GM19043 (cell line): Measurements from ENCODE around the gene TRIM74.
A peak's percentile ranks its signal among the peaks of the same experiment; 100 is the strongest.
"Not testable (repeated sequence)": the region's sequence is repeated elsewhere in the genome, so short reads cannot be mapped to it uniquely, and the experiment has no call there.

Experiments used
- ATAC-seq: cut with Tn5 transposase; IDR thresholded peaks from one replicate; pipeline ENCODE4 v1.9.1; 2021; ENCODE audit warnings: low read depth; ENCODE audit not compliant: unreplicated experiment

TRIM74 gene

DNA sequence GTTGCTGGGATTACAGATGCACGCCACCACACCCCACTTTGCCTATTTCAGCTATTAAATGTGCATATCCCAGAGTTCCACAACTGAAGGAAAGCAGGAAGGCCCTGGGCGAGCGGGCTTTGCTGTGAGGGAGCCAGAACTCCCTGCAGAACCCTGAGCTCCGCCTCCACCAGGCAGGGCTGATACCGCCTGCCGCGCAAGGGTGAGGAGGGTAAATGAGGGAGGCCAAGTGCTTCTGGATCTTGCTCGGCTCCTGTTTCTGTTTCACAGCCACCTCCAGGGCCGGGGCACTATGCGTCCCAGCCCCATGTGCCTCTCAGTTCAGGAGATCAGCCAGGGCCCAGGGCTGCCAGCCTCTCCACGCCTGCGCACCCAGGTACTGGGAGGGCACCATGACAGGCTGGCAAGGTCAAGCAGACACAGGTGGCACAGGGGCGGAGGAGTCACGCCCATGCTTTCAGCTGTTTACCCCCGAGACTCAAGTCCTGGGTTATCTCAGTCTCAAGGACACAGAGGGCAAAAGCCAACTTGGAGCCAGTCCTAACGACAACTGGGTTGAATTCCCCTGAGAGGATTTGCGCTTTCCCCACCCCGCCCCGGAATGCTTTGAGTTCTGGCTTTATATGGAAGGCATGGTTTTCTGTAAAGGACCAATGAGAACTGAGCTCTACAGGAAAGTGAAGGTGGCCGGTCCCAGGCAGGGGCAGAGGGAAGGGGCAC is 8.5 kb downstream of the TRIM74 start:
- ATAC-seq: not testable (repeated sequence)

DNA sequence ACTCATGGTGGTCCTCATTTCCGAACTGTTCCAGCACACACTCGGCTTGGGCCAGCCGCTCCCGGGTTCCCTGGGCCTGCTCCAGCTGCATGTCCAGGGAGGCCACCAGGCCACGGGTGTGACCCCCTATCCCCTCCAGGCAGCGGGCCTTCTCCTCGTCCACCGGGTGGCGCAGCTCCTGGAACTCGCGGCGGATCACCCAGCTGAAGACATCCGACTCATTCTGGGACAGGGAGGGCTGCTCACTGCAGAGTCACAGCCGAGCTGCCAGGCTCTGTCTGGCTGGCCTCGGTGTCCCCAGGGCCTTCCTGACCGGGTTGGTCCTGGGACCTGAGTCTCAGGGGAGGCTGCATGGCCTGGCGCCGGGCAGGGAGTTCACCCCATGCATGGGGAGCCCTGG is 9.2 kb downstream of the TRIM74 start:
- ATAC-seq: not testable (repeated sequence)

DNA sequence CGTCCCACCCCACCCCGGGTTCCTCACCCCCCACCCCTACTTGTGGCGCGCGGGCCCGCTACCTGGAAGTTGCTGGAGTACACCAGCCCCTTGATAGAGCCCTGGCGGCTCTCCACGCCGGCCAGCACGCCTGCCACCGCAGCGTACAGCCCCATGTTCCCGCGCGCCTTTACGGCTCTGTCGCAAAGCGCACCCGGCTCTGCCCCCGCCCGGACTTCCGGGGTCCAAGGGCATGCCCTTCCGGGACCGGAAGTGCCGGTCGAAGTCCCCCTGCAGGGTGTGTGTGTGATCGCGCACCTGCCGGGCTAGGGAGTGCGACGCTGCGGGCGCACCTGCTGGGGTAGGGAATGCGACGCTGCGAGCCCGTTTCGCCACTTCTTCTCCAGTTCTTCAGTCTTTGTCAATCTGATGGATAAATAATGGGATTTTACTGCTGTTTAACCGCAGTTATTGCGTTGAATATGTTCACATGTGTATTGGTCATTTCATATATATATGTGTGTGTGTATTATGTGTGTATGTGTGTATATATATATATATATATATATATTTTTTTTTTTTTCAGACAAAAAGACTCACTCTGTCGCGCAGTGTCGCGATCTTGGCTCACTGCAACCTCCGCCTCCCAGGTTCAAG is 14.6 kb downstream of the TRIM74 start:
- peak; percentile 89 for ATAC-seq

DNA sequence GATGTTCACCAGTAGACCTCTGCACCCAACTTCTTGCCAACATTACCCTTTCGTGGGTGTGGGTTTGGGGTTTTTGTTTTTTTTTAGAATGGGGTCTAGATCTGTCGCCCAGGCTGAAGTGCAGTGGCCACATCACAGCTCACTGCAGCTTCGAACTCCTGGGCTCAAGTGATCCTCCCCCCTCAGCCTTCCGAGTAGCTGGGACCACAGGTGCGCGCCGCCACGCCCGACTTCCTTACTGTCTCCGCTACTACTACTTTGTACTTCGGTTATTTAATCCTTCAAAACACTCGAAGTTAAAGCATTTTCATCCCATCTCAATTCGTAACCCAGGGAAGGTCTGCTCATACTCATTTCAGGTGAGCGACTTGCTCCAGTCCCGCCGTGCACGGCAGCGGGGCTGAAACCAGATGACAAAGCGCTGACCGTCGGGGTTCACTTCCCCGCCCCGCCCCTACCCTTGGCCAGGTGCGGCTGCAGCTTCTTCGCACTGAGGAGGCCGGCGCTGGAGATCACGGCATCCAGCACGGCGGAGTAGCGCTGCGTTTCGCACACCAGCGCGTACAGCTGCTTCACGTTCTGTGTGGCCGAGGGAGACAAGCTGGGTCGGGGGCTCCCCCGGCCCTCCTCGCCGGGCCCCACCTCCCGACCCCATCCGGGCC is 15.2 kb downstream of the TRIM74 start:
- peak; percentile 45 for ATAC-seq

DNA sequence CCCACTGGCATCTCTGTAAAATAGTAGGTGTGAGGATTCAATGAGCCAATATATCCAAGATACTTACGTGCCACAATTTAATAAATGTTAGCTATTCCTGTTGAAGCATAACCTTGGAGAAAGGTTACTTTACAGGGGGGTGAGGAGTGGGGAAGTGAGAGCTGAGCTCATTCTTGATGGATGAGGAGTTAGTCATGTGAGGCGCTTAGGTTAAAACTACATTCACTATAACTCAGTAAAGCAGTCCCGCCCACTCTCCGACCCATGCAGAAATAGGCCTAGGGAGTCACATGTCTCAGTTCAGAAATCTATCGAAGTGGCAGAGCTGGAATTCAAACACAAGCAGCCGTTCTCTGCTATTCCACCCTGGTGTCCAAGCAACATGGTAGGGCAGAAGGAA is 18.8 kb downstream of the TRIM74 start:
- ATAC-seq: not testable (repeated sequence)

GRCh38 chr7:72949686-72950085 is 19.6 kb downstream of the TRIM74 start:
- not testable (repeated sequence) for ATAC-seq

GRCh38 chr7:72949276-72949675 is 20.0 kb downstream of the TRIM74 start:
- not testable (repeated sequence) for ATAC-seq

DNA sequence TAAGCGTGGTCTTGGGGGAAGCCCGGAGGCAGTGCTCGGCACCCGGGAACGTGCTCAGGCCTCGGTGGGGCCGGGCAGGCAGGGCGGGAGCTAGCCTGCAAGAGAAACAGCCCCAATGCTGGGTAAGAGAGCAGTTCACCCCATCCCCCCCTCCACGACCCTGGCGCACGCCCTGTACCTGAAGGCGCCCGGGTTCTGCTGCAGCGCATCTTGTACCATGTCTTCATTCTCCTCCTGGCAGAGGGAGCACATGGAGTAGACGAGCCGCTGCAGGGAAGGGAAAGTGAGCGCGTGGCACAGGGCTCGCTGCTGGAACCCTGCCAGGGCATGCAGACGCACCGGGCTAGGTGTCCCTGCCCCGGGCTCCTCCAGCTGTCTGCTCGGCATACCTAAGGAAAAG is 20.6 kb downstream of the TRIM74 start:
- not testable (repeated sequence) for ATAC-seq

- not testable (repeated sequence) for ATAC-seq
Observed at GRCh38 chr7:72946130-72946745, 23.0 kb downstream of the TRIM74 start.

DNA sequence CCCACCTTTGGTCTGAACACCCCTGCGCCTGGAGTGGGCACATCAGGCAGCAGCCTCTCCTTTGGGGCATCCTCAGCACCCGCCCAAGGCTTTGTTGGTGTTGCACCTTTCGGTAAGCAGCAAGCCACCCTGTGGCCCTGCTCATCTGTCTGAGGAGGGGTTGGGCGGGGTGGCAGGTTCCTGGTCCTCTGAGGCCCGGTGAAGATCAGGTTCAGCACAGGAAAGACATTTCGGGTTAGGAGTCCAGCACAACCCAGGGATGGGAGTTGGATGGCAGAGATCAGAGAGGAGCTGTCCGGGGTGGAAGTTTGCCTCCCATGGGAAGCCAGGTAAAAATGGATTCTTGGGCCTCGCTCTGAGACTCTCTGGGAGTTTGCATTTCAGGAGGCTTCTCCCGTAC is 23.7 kb downstream of the TRIM74 start:
- not testable (repeated sequence) for ATAC-seq

DNA sequence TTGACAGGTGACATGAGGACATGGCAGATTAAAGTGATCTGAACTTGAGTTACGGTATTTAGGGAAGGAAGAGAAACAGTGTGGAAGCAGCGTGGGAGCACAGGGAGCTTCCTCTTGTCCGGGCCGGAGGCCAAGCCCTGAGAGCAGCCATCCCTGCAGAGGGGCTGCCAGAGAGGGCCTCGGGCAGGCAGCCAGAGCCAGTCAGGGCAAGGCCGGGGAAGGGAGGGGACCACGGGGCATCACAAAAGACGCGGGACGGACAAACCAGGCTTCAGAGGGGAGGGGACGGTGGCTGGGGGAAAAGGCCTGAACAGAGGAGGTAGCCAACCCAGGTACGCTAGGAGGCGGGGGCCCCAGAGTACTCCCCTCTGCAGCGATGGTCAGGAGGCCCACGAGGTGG is 24.3 kb downstream of the TRIM74 start:
- ATAC-seq: not testable (repeated sequence)

DNA sequence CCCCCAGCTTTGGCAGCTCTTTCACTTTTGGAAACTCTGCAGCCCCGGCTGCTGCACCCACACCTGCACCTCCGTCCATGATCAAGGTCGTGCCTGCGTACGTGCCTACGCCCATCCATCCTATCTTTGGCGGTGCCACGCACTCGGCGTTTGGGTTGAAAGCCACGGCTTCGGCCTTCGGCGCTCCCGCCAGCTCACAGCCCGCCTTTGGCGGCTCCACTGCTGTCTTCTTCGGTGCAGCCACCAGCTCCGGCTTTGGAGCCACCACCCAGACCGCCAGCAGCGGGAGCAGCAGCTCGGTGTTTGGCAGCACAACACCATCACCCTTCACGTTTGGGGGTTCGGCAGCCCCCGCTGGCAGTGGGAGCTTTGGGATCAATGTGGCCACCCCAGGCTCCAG is 26.3 kb downstream of the TRIM74 start:
- ATAC-seq: not testable (repeated sequence)

DNA sequence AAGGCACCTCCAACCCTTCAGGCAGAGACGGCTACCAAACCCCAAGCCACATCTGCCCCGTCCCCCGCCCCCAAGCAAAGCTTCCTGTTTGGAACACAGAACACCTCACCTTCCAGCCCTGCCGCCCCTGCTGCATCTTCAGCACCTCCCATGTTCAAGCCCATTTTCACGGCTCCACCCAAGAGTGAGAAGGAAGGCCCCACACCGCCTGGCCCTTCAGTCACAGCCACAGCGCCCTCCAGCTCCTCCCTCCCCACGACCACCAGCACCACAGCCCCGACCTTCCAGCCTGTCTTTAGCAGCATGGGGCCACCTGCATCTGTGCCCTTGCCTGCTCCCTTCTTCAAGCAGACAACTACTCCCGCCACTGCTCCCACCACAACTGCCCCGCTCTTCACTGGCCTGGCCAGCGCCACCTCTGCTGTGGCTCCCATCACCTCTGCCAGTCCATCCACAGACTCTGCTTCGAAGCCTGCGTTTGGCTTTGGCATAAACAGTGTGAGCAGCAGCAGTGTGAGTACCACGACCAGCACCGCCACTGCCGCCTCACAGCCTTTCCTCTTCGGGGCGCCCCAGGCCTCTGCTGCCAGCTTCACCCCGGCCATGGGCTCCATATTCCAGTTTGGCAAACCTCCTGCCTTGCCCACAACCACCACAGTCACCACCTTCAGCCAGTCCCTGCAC is 27.1 kb downstream of the TRIM74 start:
- not testable (repeated sequence) for ATAC-seq

DNA sequence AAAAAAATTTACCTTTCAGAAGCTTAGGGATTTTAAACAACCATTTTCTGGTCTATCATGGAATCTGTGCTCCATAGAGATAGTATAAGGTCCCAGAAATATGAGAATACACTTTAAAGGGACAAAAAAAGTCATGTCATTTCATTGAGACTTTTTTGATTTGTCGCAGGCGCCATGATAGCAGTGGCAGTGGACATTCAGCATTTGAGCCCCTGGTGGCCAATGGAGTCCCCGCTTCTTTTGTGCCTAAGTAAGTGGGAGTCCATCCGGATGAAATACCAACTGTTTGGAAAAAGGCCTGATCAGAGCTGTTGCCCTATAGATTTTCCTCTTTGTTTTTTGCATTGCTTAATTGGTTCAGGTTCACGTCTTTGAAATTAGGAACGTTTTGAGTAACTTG is 41.0 kb downstream of the TRIM74 start:
- not testable (repeated sequence) for ATAC-seq

GRCh38 chr7:72927791-72928190 is 41.5 kb downstream of the TRIM74 start:
- not testable (repeated sequence) for ATAC-seq

- no peak for ATAC-seq
Observed at GRCh38 chr7:72925546-72926120, 43.6 kb downstream of the TRIM74 start.

DNA sequence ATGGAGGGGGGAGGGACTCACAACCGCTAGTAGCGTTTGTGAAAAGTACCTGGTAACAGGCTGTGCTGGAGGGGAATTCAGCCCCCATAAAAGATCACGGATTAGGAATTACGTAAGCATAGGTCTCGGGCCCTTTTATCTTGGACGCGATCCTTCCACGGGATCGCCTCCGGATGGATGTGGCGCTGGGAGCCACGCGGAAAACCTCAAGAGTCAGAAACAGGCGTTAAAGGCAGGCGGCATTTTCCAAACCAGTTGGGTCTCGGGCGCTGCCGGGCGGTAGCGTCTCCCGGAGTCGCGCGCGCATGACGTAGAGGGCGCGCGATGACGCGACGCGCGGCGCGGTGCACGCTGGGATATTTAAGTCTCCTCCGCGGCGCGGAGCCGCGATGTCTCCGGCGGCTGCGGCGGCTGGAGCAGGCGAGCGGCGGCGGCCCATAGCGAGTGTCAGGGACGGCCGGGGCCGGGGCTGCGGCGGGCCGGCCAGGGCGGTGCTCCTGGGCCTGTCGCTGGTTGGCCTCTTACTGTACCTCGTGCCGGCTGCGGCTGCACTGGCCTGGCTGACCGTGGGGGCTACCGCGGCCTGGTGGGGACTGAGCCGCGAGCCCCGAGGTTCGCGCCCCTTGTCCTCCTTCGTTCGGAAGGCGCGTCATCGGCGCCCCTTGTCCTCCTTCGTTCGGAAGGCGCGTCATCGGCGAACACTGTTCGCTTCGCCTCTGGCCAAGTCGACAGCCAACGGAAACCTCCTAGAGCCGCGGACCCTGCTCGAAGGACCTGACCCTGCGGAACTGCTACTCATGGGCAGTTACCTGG is 44.3 kb downstream of the TRIM74 start, which contains the start of gene POM121:
Gene POM121, plus strand, starts transcription at position 363 of the 813 bp plus-strand sequence. Its CDS starts 27 bp downstream, at position 390.
- ATAC-seq: peak; percentile 86

DNA sequence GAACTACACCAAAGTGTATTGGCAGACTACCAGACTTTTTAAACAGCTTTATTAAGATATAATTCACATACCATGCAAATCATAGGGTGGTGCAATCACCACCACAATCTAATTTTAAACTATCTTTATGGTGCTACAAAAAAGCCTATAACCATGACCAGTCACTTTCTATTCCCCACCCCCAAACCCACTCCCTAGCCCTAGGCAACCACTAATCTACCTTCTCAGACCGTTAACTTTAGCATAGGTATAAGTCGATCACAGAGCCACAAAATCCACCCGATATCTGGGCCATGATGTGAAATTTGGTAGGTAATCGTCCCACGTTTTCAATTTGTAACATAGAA is 44.9 kb downstream of the TRIM74 start:
- ATAC-seq: no peak

DNA sequence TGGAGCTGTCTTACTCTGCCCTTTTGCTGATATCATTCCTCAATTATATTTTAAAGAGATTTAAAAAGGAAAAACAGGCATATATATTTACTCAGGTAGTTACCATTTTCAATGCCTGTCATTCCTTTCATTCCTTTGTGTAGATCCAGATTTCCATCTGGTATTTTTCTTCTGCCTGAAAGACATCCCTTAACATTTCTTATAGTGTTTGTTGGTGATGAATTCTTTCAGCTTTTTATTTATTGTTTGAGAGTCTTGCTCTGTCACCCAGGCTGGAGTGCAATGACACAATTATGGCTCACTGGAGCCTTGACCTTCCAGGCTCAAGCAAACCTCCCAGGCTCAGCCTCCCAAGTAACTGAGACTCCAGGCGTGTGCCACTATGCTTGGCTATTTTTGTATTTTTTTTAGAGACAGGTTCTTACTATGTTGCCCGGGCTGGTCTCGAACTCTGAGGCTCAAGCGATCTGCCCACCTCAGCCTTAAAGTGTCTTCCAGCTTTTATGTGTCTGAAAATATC is 50.0 kb downstream of the TRIM74 start:
- ATAC-seq: no peak
